DND-41 (cell line): ENCODE data around the gene SERPINA3.

ENCODE experiments used
- ATAC-seq: fragments of 200-7000 bp; cut with Tn5 transposase; 3 replicates; pipeline ENCODE4 v1.9.1; 2021; ENCODE audit warnings: low read depth; ENCODE audit not compliant: insufficient read depth
- DNase-seq: peaks from one replicate; pipeline ENCODE4 v3.0.0-alpha.2; 2020
- H2AFZ ChIP-seq: 2 replicates; pipeline ENCODE4 v1.6.0; 2012; ENCODE audit warnings: low read depth, low read length
- H3K27ac ChIP-seq: 2 replicates; pipeline ENCODE4 v1.5.1; 2012; ENCODE audit warnings: low read length, inconsistent platforms
- H3K27me3 ChIP-seq: fragments of 200-600 bp; sonication (generic); 2 replicates; pipeline ENCODE4 v1.6.0; 2012; ENCODE audit warnings: low read length, mild to moderate bottlenecking, inconsistent platforms; ENCODE audit not compliant: insufficient read depth, poor library complexity
- H3K36me3 ChIP-seq: 2 replicates; pipeline ENCODE4 v1.5.1; 2012; ENCODE audit warnings: low read length, inconsistent platforms; ENCODE audit not compliant: insufficient read depth
- H3K4me1 ChIP-seq: 2 replicates; pipeline ENCODE4 v1.5.1; 2012; ENCODE audit warnings: mild to moderate bottlenecking, low read length; ENCODE audit not compliant: insufficient read depth
- H3K4me2 ChIP-seq: 2 replicates; pipeline ENCODE4 v1.6.0; 2012; ENCODE audit warnings: mild to moderate bottlenecking, moderate library complexity, low read length, inconsistent platforms; ENCODE audit not compliant: insufficient read depth
- H3K4me3 ChIP-seq, 2 experiments: fragments of 200-600 bp in 1 of 2; shearing (Covaris generic) in 1 of 2; 2 replicates each; pipeline ENCODE4 v1.5.1; 2012 to 2016; ENCODE audit warnings: inconsistent platforms in 2 of 2, low read length in 2 of 2, mild to moderate bottlenecking in 2 of 2, low read depth in 1 of 2, moderate library complexity in 1 of 2
- H3K79me2 ChIP-seq: 2 replicates; pipeline ENCODE4 v1.6.0; 2012; ENCODE audit warnings: low read length, inconsistent platforms; ENCODE audit not compliant: insufficient read depth
- H3K9ac ChIP-seq: 2 replicates; pipeline ENCODE4 v1.6.0; 2012; ENCODE audit warnings: low read depth, mild to moderate bottlenecking, inconsistent platforms, low read length, moderate library complexity
- H3K9me3 ChIP-seq: 2 replicates; pipeline ENCODE4 v1.5.1; 2012; ENCODE audit warnings: low read length, moderate library complexity, mild to moderate bottlenecking, inconsistent platforms; ENCODE audit not compliant: insufficient read depth, severe bottlenecking
- H4K20me1 ChIP-seq: 2 replicates; pipeline ENCODE4 v1.6.0; 2012; ENCODE audit warnings: low read length; ENCODE audit not compliant: insufficient read depth
- EZH2 ChIP-seq: IDR thresholded peaks from 3 replicates; pipeline ENCODE4 v1.6.1; 2012; ENCODE audit warnings: borderline replicate concordance, low read depth, mild to moderate bottlenecking, moderate library complexity, low read length, inconsistent platforms; ENCODE audit not compliant: severe bottlenecking
- TF ChIP-seq, protein P1 (sequence below): IDR thresholded peaks from 2 replicates; pipeline ENCODE4 v1.5.1; 2012; ENCODE audit warnings: borderline replicate concordance, low read length, moderate library complexity, mild to moderate bottlenecking; ENCODE audit not compliant: poor library complexity, severe bottlenecking; ENCODE audit errors: extremely low read depth

SERPINA3 gene

DNA sequence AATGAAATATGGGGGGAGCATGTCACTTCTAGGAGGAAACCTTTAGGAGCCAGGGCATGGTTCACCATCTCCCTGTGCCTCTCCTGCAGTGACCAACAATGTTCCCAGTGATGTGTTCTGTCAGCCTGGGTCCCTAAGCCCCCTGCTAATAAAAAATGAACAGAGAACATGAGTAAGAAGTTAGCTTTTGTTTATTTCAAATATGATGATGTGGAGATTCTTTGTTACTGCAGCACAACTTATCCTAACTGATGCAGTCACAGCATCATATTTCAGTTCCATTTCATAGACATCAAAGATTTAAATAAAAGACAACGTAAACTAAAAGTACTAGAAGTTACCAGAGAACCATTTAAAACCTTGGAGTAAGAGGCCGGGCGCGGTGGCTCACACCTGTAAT is 43.9 kb downstream of the SERPINA3 start:
- DNase-seq (no peak), ATAC-seq (no peak)
- H4K20me1 ChIP-seq = no peaks in the 10 kb centered on the region
- no peak overlapping the region for H2AFZ ChIP-seq
- H3K36me3 ChIP-seq = no peaks in the 10 kb centered on the region
- TF ChIP-seq, protein P1, sequence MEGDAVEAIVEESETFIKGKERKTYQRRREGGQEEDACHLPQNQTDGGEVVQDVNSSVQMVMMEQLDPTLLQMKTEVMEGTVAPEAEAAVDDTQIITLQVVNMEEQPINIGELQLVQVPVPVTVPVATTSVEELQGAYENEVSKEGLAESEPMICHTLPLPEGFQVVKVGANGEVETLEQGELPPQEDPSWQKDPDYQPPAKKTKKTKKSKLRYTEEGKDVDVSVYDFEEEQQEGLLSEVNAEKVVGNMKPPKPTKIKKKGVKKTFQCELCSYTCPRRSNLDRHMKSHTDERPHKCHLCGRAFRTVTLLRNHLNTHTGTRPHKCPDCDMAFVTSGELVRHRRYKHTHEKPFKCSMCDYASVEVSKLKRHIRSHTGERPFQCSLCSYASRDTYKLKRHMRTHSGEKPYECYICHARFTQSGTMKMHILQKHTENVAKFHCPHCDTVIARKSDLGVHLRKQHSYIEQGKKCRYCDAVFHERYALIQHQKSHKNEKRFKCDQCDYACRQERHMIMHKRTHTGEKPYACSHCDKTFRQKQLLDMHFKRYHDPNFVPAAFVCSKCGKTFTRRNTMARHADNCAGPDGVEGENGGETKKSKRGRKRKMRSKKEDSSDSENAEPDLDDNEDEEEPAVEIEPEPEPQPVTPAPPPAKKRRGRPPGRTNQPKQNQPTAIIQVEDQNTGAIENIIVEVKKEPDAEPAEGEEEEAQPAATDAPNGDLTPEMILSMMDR = no peak
- TF ChIP-seq EZH2 = no peak
- no peak overlapping the region for H3K4me2 ChIP-seq
- H3K9ac ChIP-seq = no peak overlapping the region
- no peak overlapping the region for H3K27ac ChIP-seq
- no peak overlapping the region for H3K4me3 ChIP-seq
- no peaks in the 10 kb centered on the region for H3K27me3 ChIP-seq
- H3K79me2 ChIP-seq = no peaks in the 10 kb centered on the region
- no peaks in the 10 kb centered on the region for H3K4me1 ChIP-seq
- no peaks in the 10 kb centered on the region for H3K9me3 ChIP-seq

DNA sequence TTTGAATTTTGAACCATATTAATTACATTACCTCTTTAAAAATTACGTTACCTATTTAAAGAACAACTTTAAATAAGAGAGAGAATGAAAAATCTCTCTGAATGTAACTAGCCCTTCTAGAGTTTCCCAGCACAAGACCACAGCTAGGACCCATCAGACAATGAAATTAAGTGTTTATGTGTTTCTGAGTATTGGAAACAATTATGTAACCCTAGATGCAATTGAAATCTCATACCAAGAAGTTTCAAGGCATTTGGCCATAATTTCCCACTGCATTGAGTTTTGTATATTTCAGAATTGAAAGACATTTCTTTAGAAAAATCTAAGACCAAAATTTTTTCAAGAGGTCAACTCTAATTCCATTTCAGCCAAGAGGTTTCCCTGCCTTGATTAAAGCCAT is 47.1 kb downstream of the SERPINA3 start:
- no peak for DNase-seq
- no peak overlapping the region for H3K9ac ChIP-seq

DNA sequence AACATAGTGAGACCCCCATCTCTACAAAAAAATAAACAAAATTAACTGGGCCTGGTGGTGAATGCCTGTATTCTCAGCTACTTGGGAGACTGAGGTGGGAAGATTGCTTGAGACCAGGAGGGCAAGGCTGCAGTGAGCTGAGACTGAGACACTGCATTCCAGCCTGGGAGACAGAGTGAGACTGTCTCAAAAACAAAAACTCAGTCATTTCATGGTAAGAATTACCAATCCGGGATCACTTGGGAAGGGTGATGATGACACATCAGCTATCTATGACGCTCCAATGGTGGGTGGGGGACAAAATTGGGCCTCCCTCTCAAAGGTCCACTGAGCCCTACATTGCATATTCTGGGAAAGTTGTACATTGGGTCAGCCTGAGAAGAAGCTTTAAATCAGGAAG is 47.7 kb downstream of the SERPINA3 start:
- H3K9ac ChIP-seq = no peak overlapping the region
- no peaks in the 10 kb centered on the region for H3K9me3 ChIP-seq
- no peak overlapping the region for H3K4me3 ChIP-seq
- DNase-seq (no peak), ATAC-seq (no peak)
- no peaks in the 10 kb centered on the region for H3K79me2 ChIP-seq
- H2AFZ ChIP-seq = no peak overlapping the region
- no peaks in the 10 kb centered on the region for H3K4me1 ChIP-seq
- peaks cover 4% of the 10 kb centered on the region for H3K27me3 ChIP-seq
- H3K4me2 ChIP-seq = no peak overlapping the region
- no peak for TF ChIP-seq EZH2
- TF ChIP-seq, protein P1 = no peak
- H3K27ac ChIP-seq = no peak overlapping the region
- no peaks in the 10 kb centered on the region for H3K36me3 ChIP-seq
- H4K20me1 ChIP-seq = no peaks in the 10 kb centered on the region

More for the DNA sequence above, 47.1 kb downstream of the SERPINA3 start:
- no peak overlapping the region for H3K4me2 ChIP-seq
- no peaks in the 10 kb centered on the region for H3K9me3 ChIP-seq
- no peaks in the 10 kb centered on the region for H3K36me3 ChIP-seq
- H3K27ac ChIP-seq = no peak overlapping the region
- H3K4me3 ChIP-seq = no peak overlapping the region
- no peaks in the 10 kb centered on the region for H4K20me1 ChIP-seq
- TF ChIP-seq, protein P1 = no peak
- no peak for TF ChIP-seq EZH2
- H2AFZ ChIP-seq = no peak overlapping the region
- H3K79me2 ChIP-seq = no peaks in the 10 kb centered on the region
- no peak for ATAC-seq
- no peaks in the 10 kb centered on the region for H3K4me1 ChIP-seq
- peaks cover 4% of the 10 kb centered on the region for H3K27me3 ChIP-seq
